BLaER1 (cell line): ENCODE data around the gene SEMA3E.
"Not testable (repeated sequence)": the region's sequence is repeated elsewhere in the genome, so short reads cannot be mapped to it uniquely, and the experiment has no call there.

Experiments used
- H3K27ac ChIP-seq: shearing (Covaris generic); formaldehyde crosslinking; 2 replicates; pipeline ENCODE4 v1.8.1; 2022
- H3K27me3 ChIP-seq: shearing (Covaris generic); formaldehyde crosslinking; 2 replicates; pipeline ENCODE4 v1.8.1; 2022
- H3K36me3 ChIP-seq: shearing (Covaris generic); formaldehyde crosslinking; 2 replicates; pipeline ENCODE4 v1.8.1; 2022
- H3K4me1 ChIP-seq: shearing (Covaris generic); formaldehyde crosslinking; 2 replicates; pipeline ENCODE4 v1.8.1; 2022
- H3K4me2 ChIP-seq: shearing (Covaris generic); formaldehyde crosslinking; 2 replicates; pipeline ENCODE4 v1.8.1; 2022
- H3K4me3 ChIP-seq: shearing (Covaris generic); formaldehyde crosslinking; 2 replicates; pipeline ENCODE4 v1.8.1; 2022
- H3K9ac ChIP-seq: shearing (Covaris generic); formaldehyde crosslinking; 2 replicates; pipeline ENCODE4 v1.8.1; 2022
- H3K9me3 ChIP-seq: shearing (Covaris generic); formaldehyde crosslinking; 2 replicates; pipeline ENCODE4 v1.8.1; 2022
- H4K20me1 ChIP-seq: shearing (Covaris generic); formaldehyde crosslinking; 2 replicates; pipeline ENCODE4 v1.8.1; 2022
- Cebpa-rat ChIP-seq: shearing (Covaris generic); IDR thresholded peaks from 2 replicates; pipeline ENCODE4 v1.8.1; 2022

SEMA3E gene

DNA sequence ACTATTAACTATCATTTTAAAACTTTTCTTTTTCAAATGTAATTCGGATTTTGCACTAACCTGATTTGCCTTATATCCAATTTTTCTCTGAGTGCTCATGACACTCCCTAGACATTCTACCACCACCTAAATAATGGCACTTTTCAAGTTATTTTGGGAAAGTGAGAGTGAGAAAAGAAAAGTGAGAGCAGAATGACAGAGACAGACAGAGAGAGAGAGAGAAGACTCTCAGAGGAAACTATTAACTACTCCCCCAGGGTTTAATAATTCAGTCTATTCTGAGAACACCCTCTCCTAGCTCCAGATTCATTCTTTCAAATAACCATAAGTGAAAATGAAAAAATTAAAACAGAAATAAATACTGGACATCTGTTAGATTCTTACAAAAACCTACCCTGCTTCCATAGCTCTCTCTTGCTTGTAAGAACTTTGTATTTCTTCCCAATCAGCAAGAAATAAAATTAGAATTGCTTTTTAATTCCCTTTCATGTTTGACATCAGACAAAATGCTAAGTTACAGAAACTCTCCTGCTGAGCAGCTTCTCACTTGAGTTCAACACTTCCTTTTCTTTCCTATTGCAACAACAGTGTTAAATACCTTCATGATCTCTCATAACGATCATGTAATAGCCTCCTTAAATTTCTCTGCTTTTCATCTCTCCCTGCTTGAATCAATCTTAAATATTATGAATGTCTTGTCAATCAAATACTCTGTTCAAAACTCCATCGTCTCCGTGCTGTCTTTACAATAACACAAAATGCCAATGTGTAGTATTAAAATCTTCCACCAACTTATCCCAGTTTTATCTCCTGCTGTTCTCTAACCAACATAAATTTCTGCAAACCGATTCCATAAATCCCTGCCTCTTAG is 191.7 kb downstream of the SEMA3E start:
- Histone ChIP-seq H3K9me3 (no peaks in the 10 kb centered on the region), H4K20me1 (no peaks in the 10 kb centered on the region), H3K4me2 (no peak overlapping the region), H3K9ac (no peak overlapping the region), H3K4me1 (no peaks in the 10 kb centered on the region), H3K4me3 (no peak overlapping the region), H3K27ac (no peak overlapping the region), H3K27me3 (no peaks in the 10 kb centered on the region), H3K36me3 (no peaks in the 10 kb centered on the region)
- TF ChIP-seq Cebpa-rat = no peak

DNA sequence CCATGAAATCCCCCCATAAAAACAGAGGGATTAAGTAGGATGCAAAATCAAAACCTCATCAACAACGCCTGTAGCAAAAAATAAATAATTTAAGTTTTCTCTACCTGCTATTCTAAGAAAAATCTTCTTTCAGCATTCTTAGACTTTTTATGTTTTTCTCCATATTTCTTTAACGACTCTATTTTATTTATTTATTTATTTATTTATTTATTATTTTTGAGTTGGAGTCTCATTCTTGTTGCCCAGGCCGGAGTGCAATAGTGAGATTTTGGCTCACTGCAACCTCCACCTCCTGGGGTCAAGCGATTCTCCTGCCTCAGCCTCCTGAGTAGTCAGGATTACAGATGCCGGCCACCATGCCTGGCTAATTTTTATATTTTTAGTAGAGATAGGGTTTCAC is 192.5 kb downstream of the SEMA3E start:
- Histone ChIP-seq H3K4me2 (no peak overlapping the region), H3K9me3 (no peaks in the 10 kb centered on the region), H3K27me3 (no peaks in the 10 kb centered on the region), H3K27ac (no peak overlapping the region), H3K4me1 (no peaks in the 10 kb centered on the region), H4K20me1 (no peaks in the 10 kb centered on the region), H3K9ac (no peak overlapping the region), H3K4me3 (no peak overlapping the region), H3K36me3 (no peaks in the 10 kb centered on the region)
- no peak for TF ChIP-seq Cebpa-rat

DNA sequence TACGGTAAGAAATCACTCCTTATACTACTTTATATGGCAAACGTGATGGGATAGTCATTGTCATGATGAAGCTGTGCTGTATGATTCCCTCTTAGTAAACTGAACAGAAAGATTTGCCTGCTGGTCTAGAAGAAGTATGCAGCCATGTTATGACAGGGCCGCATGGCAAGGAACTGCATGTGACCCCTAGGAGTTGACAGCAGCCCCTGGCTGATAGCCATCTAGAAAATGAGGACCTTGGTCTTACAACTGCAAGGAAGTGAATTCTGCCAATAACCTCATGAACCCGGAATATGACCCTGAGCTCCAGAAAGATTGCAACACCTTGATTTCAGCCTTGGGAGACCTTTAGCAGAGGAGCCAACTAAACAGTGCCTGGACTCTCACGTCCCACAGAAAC is 193.3 kb downstream of the SEMA3E start:
- H3K9ac ChIP-seq = no peak overlapping the region
- H3K27me3 ChIP-seq = no peaks in the 10 kb centered on the region
- no peaks in the 10 kb centered on the region for H3K36me3 ChIP-seq
- no peak overlapping the region for H3K4me3 ChIP-seq
- no peak overlapping the region for H3K27ac ChIP-seq
- no peaks in the 10 kb centered on the region for H3K4me1 ChIP-seq
- no peak for TF ChIP-seq Cebpa-rat
- no peaks in the 10 kb centered on the region for H3K9me3 ChIP-seq
- no peak overlapping the region for H3K4me2 ChIP-seq
- no peaks in the 10 kb centered on the region for H4K20me1 ChIP-seq

DNA sequence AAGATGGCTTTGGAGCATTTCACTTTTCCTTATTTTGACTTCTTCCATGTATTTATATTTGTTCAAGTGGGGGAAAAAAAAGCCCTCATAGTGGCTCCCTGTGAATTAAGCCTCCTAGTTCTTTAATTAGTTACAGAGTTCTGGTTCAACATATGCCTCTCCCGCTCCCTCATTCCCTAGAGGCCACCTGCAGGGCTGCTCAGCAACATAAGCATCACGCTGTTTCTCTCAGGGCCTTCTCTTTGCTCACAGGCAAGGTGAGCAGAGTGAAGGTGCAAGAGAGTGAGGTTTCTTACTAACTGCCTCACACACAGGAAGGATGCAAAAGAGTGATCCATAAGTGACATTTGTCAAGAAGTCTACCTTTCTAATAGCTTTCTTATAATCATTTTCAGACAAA is 196.7 kb downstream of the SEMA3E start:
- Histone ChIP-seq H3K9me3 (no peaks in the 10 kb centered on the region), H3K27me3 (no peaks in the 10 kb centered on the region), H3K4me3 (no peak overlapping the region), H3K36me3 (no peaks in the 10 kb centered on the region), H3K9ac (no peak overlapping the region), H3K4me2 (no peak overlapping the region), H4K20me1 (no peaks in the 10 kb centered on the region), H3K27ac (no peak overlapping the region), H3K4me1 (no peaks in the 10 kb centered on the region)
- no peak for TF ChIP-seq Cebpa-rat

DNA sequence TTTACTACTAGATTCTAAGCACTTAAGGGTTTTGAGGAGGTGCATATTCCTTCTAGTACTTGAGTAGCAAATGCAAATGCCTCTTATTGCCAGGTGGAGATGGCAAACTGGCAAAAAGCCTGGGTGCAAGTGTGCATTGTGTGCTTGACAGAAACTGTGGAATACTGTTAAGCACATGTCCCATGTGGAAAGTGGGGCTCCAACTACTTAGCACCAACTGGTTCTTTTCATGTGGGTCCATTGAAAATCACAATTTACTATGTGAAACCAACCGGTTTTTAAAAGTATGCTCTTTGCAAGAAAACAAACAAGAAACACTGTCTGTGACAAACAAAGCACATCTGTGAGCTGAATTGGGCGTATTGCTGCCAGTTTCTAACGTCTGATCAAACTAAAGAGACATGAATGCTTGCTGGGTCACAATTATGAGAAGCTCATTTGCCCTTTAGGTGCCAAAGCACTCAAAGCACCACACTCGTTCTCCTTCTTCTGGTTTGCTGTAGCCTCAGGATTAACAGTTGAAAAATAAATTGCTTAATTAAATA is 197.4 kb downstream of the SEMA3E start:
- no peak for TF ChIP-seq Cebpa-rat
- Histone ChIP-seq H3K9ac (no peak overlapping the region), H3K9me3 (no peaks in the 10 kb centered on the region), H4K20me1 (no peaks in the 10 kb centered on the region), H3K27ac (no peak overlapping the region), H3K4me3 (no peak overlapping the region), H3K36me3 (no peaks in the 10 kb centered on the region), H3K4me2 (no peak overlapping the region), H3K27me3 (no peaks in the 10 kb centered on the region), H3K4me1 (no peaks in the 10 kb centered on the region)

DNA sequence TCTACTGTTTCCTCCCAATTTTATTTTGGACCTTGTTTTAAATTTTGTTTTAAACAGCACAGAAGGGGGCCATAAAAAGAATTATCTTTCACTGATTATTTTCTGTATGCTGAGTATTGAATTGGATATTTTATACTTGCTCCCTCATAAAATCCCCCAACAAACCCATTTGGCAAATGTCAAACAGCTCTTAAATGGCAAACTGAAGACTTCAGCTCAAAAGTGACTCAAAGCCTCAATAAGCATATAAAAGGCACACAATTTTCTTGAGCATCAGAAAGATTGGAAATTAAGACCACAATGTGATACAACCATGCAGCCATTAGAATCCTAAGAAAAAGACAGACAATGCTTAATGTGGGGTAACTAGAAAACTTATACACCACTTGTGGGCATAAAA is 199.2 kb downstream of the SEMA3E start:
- no peaks in the 10 kb centered on the region for H3K36me3 ChIP-seq
- H3K9ac ChIP-seq = no peak overlapping the region
- no peak overlapping the region for H3K27ac ChIP-seq
- no peak for TF ChIP-seq Cebpa-rat
- H3K9me3 ChIP-seq = no peaks in the 10 kb centered on the region
- no peak overlapping the region for H3K4me2 ChIP-seq
- no peaks in the 10 kb centered on the region for H4K20me1 ChIP-seq
- no peaks in the 10 kb centered on the region for H3K27me3 ChIP-seq
- H3K4me1 ChIP-seq = no peaks in the 10 kb centered on the region
- no peak overlapping the region for H3K4me3 ChIP-seq

DNA sequence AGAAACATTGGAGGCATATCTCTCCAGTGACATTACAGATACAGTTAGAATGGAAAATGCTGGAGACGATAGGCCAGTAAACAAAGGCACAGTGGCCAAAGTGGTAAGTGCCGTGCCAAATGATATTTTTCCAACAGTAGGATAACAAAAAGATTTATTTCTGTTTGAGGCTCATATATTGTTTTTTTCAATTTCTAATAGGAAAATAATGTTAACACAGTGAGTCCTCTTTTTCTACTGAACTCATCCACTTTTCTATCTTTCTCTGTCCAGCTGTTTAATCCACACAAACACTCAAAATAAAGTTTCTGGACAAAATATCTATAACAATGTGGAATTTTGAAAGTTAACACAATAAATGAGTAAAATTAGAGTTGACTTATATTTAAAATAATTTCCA is 201.3 kb downstream of the SEMA3E start:
- Histone ChIP-seq H3K27me3 (no peaks in the 10 kb centered on the region), H3K4me3 (no peak overlapping the region), H3K4me1 (no peaks in the 10 kb centered on the region), H3K9ac (no peak overlapping the region), H3K9me3 (no peaks in the 10 kb centered on the region), H3K4me2 (no peak overlapping the region), H3K36me3 (no peaks in the 10 kb centered on the region), H4K20me1 (no peaks in the 10 kb centered on the region), H3K27ac (no peak overlapping the region)
- TF ChIP-seq Cebpa-rat = no peak

DNA sequence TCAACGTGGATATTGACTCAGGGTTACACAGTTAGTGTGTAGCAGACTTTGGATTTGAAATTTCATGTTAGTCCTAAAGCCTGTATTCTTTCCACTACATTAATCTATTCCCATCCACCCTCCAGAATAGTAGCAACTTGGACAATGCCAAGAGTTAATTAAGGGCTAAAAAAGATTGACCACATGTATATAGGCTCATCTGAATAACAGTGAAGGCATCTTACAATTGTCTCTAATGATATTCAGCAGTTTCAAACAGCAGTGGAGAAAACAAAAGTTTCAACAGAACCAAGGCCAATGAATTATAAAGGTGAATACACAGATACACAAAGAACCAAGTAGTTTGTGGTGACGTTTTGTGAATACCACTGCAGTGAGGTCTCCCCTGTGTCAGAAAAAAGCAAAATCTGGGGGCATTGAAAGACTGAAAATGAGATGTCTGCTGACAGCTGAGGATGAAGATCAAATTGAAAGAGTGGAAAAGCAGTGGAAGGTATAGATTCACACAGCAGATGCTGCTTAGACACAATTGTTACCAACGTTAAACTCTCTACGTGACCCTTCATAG is 202.8 kb downstream of the SEMA3E start:
- Histone ChIP-seq H3K9ac (no peak overlapping the region), H3K27me3 (no peaks in the 10 kb centered on the region), H3K36me3 (no peaks in the 10 kb centered on the region), H3K27ac (no peak overlapping the region), H3K9me3 (no peaks in the 10 kb centered on the region), H3K4me3 (no peak overlapping the region), H4K20me1 (no peaks in the 10 kb centered on the region), H3K4me1 (no peaks in the 10 kb centered on the region), H3K4me2 (no peak overlapping the region)
- TF ChIP-seq Cebpa-rat = no peak

DNA sequence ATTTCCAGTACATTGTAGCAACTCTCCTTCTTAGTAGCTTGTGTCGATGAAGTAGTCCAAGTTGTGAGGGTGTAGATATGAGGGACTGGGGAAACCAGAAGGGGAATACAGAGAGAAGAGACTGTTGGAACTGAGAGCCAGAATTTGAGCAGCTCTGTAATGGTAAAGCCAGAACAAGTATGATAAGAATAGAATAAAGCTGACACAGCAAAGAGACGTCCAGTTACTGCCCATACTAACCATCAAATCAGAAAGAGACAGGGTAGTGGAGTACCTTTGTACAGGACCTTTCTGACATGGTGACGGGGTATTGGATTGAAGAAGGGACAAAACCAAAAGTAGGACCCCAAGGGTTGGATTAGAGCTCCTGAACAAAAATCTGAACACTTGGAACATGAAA is 206.0 kb downstream of the SEMA3E start:
- Histone ChIP-seq H4K20me1 (no peaks in the 10 kb centered on the region), H3K27ac (no peak overlapping the region), H3K9ac (no peak overlapping the region), H3K27me3 (no peaks in the 10 kb centered on the region), H3K9me3 (no peaks in the 10 kb centered on the region), H3K4me1 (no peaks in the 10 kb centered on the region), H3K4me3 (no peak overlapping the region), H3K4me2 (no peak overlapping the region), H3K36me3 (no peaks in the 10 kb centered on the region)
- TF ChIP-seq Cebpa-rat = no peak

DNA sequence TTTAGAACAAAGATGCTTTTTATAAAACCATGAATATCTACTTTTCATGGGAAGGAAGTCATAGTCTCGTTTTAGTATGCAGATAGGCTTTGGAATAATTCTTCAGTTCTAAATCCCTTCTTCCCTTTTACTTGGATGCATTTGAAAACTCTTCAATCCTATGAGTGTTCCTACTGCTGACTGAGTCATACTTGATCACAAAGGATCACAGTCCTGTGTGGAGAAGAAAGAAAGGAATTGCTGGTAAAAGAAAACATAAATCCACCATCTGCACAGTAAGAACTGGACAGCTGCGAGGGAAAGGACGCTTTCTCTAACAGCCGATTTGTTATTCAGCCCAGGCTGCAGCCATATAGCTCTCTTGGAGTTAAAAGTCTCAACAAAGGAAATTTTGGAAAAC is 209.9 kb downstream of the SEMA3E start:
- Histone ChIP-seq H3K4me3 (no peak overlapping the region), H3K36me3 (no peaks in the 10 kb centered on the region), H3K27ac (no peak overlapping the region), H4K20me1 (no peaks in the 10 kb centered on the region), H3K27me3 (no peaks in the 10 kb centered on the region), H3K9me3 (no peaks in the 10 kb centered on the region), H3K4me2 (no peak overlapping the region), H3K4me1 (no peaks in the 10 kb centered on the region), H3K9ac (no peak overlapping the region)
- TF ChIP-seq Cebpa-rat = no peak

DNA sequence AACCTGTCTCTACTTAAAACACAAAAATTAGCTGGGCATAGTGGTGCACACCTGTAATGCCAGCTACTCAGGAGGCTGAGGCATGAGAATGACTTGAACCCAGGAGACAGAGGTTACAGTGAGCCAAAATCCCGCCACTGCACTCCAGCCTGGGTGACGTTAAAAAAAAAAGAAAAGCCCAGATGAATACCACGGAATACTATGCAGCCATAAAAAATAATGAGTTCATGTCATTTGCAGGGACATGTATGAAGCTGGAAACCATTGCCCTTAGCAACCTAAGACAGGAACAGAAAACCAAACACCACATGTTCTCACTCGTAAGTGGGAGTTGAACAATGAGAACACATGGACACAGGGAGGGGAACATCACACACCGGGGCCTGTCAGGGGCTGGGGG is 218.7 kb downstream of the SEMA3E start:
- not testable (repeated sequence) for H3K4me1 ChIP-seq, H3K9me3 ChIP-seq, H3K27ac ChIP-seq, H3K27me3 ChIP-seq, H4K20me1 ChIP-seq, H3K9ac ChIP-seq, H3K4me2 ChIP-seq, H3K36me3 ChIP-seq, H3K4me3 ChIP-seq
